Measurements from ENCODE around the gene PAPSS2. TPM values are rescaled to one million over a fixed set of nuclear protein-coding genes. Genes with fewer than 3 reads are reported as not detected.

PAPSS2 gene
- total RNA-seq, 1 experiment from 2014 or later, result 14.6 TPM

GRCh38 chr10:87716348-87716670, 56.6 kb downstream of the PAPSS2 start:
- Histone ChIP-seq H3K79me2 (ENCODE audit: insufficient read depth, low read length) (no peaks in the 10 kb centered on the region), H3K27me3 (ENCODE audit: insufficient read depth, low read length) (no peaks in the 10 kb centered on the region), H2AFZ (ENCODE audit: low read depth, low read length, poor library complexity, severe bottlenecking) (no peak overlapping the region), H3K4me1 (ENCODE audit: control insufficient read depth in 1 of 2, insufficient read depth in 2 of 2, low read length in 2 of 2) (no peaks in the 10 kb centered on the region), H3K9me2 (ENCODE audit: insufficient read depth) (no peaks in the 10 kb centered on the region), H3K4me3 (replicated peaks in 1 of 2; ENCODE audit: low read depth in 1 of 2, low read length in 2 of 2) (no peak overlapping the region), H3K27ac (ENCODE audit: low read depth, low read length) (no peak overlapping the region), H3K4me2 (ENCODE audit: low read length) (no peak overlapping the region), H3K9ac (ENCODE audit: low read length) (no peak overlapping the region), H4K20me1 (ENCODE audit: insufficient read depth) (no peaks in the 10 kb centered on the region), H3K36me3 (ENCODE audit: control insufficient read depth in 1 of 2, insufficient read depth in 2 of 2, low read length in 2 of 2) (no peaks in the 10 kb centered on the region), H3K9me3 (ENCODE audit: control insufficient read depth in 1 of 2, insufficient read depth in 1 of 2, low read depth in 1 of 2, low read length in 2 of 2) (no peaks in the 10 kb centered on the region)
- intact Hi-C loops (cut with micrococcal nuclease), result no loop called here
- DNase-seq (ENCODE audit: low read depth, low spot score) (no peak), ATAC-seq (no peak)
- TF ChIP-seq CBX3 (IDR thresholded peaks at IDR 0.05; ENCODE audit: low read depth) (no peak), CEBPB (IDR thresholded peaks at IDR 0.05; ENCODE audit: low read depth) (no peak), RAD21 (IDR thresholded peaks at IDR 0.05; ENCODE audit: low read depth) (no peak), TCF7L2 (IDR thresholded peaks at IDR 0.05; ENCODE audit: borderline replicate concordance, extremely low read depth, insufficient read depth, insufficient read length) (no peak), JUND (IDR thresholded peaks at IDR 0.05) (no peak), CTCF (IDR thresholded peaks at IDR 0.05 in 2 of 3, conservative IDR thresholded peaks at IDR 0.05 in 1 of 3; ENCODE audit: borderline replicate concordance in 1 of 3, insufficient read depth in 1 of 3, low read depth in 2 of 3, low read length in 2 of 3) (no peak), ZNF274 (IDR thresholded peaks at IDR 0.05; ENCODE audit: low read depth, low read length) (no peak), POLR2A (IDR thresholded peaks at IDR 0.05; ENCODE audit: borderline replicate concordance, extremely low read depth, insufficient read depth, insufficient read length) (no peak), ZFX (IDR thresholded peaks at IDR 0.05) (no peak), SP1 (IDR thresholded peaks at IDR 0.05; ENCODE audit: low read depth) (no peak), ATF3 (IDR thresholded peaks at IDR 0.05) (no peak), SRF (IDR thresholded peaks at IDR 0.05; ENCODE audit: low read depth) (no peak), EZH2 (IDR thresholded peaks at IDR 0.05) (no peak), SIN3A (IDR thresholded peaks at IDR 0.05; ENCODE audit: low read depth) (no peak), ZBTB33 (IDR thresholded peaks at IDR 0.05; ENCODE audit: extremely low read depth, insufficient replicate concordance, low read length) (no peak)
- ChIA-PET RAD21 (ENCODE audit: low non-redundant PET in 1 of 2, low total read pairs in 2 of 2, uncharacterized antibody in 2 of 2, unreplicated experiment in 2 of 2) (no interaction called here), CTCF (no interaction called here), POLR2A (no interaction called here)
- BruUV-seq (replicated peaks), result no TSS peak
